ENCODE data around the gene NAGLU.

Gene NAGLU

DNA sequence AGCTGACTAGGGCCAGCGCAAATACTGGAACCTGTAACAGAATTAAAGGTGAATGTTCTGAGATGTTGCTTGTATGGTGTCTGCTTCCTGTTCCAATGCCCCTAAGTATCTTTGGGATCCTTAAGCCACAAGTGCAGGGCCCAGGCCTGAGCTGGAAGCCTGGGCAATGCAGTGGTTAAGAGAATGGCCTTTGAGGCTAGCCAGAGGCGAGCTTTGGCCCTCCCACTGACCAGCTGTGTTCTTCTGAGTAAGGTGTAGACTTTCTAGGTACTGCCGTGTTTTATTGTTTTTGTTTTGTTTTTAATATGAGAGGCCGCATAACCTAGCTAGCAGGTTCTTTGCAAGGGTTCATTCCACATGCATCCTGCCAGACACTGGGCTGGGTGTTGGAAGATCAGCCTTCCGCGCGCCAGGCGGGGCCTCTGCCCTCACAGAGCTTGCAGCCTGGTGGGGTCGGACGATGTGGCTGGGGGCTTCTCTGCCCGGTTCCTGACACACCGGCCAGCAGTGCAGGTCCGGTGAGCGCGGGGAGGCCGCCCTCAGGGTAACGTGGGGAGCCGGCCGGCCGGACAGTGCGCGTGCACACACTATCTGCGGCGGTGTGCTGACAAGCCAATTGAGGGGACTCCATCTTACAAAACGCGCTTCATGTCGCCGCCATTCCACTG is 30.3 kb downstream of the NAGLU start:
- DNase-seq: no peak

GRCh38 chr17:42566883-42567573 is 31.0 kb downstream of the NAGLU start, which contains the start of gene MLX:
Gene MLX, plus strand, starts transcription at chr17:42567100. Its CDS starts 25 bp downstream, at chr17:42567125.
- peak within 1 kb of the TSS; percentile 95 for H3K27ac Mint-ChIP-seq
- H3K36me3 Mint-ChIP-seq: peaks cover 58% of the 10 kb centered on the region
- peaks cover 61% of the 10 kb centered on the region for H3K4me1 Mint-ChIP-seq
- no peaks in the 10 kb centered on the region for H3K9me3 Mint-ChIP-seq
- peak; percentile 94 for DNase-seq
- CTCF ChIA-PET: interaction anchor here (1.0 to 2.7 kb wide), 2 partner anchors 11 to 37 kb away, joined by 3 to 20 read pairs; partner anchors contain the start of gene PSMC3IP
- H3K27me3 Mint-ChIP-seq: peaks cover 6% of the 10 kb centered on the region
- peak within 1 kb of the TSS; percentile 93 for H3K4me3 Mint-ChIP-seq

More for the DNA sequence above, 30.3 kb downstream of the NAGLU start:
- peaks cover 55% of the 10 kb centered on the region for H3K36me3 Mint-ChIP-seq
- no peaks in the 10 kb centered on the region for H3K9me3 Mint-ChIP-seq
- H3K27me3 Mint-ChIP-seq: peaks cover 12% of the 10 kb centered on the region
- H3K4me3 Mint-ChIP-seq: peak overlapping the region; percentile 93
- peak overlapping the region; percentile 95 for H3K27ac Mint-ChIP-seq
- CTCF ChIA-PET: interaction anchor here (1.0 to 2.7 kb wide), 2 partner anchors 12 kb away, joined by 3 to 20 read pairs; partner anchors contain the start of gene PSMC3IP
- H3K4me1 Mint-ChIP-seq: peaks cover 64% of the 10 kb centered on the region

- no peaks in the 10 kb centered on the region for H3K27me3 Mint-ChIP-seq
- peak overlapping the region; percentile 62 for H3K27ac Mint-ChIP-seq
- H3K4me3 Mint-ChIP-seq: peak overlapping the region; percentile 93
- CTCF ChIA-PET: interaction anchor here (2.7 kb wide), 1 partner anchor 10 kb away, joined by 20 read pairs; the partner anchor contains the start of gene PSMC3IP
- H3K4me1 Mint-ChIP-seq: peaks cover 53% of the 10 kb centered on the region
- peaks cover 68% of the 10 kb centered on the region for H3K36me3 Mint-ChIP-seq
- H3K9me3 Mint-ChIP-seq: no peaks in the 10 kb centered on the region
- no peak for DNase-seq
Measured at GRCh38 chr17:42568341-42569111, 32.5 kb downstream of the NAGLU start.

- Mint-ChIP-seq H3K9me3 (no peaks in the 10 kb centered on the region), H3K4me1 (peaks cover 57% of the 10 kb centered on the region), H3K27me3 (no peaks in the 10 kb centered on the region), H3K36me3 (peaks cover 72% of the 10 kb centered on the region), H3K27ac (no peak overlapping the region), H3K4me3 (no peak overlapping the region)
- no peak for DNase-seq
- CTCF ChIA-PET: no interaction called here
Measured at GRCh38 chr17:42571435-42572225, 35.6 kb downstream of the NAGLU start.

DNA sequence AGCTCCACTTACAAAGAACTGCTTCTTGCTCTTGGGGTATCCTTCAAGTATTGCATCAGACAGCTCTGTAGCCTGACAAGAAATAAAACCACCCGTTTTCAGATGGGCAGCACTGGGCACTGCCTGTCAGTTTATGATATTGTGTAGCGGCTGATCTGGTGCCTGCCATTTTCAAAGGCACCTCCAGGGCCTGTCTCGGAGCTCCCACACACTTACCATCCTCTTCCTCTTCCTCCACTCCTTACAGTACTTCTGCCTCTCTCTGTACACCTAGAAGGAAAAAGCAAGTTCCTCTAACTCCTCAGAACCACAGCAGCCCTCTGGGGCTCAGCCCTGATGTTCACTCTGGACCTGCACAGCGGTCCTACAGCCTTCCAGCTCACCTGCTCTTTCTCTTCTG is 37.1 kb downstream of the NAGLU start:
- Mint-ChIP-seq H3K4me3 (no peak overlapping the region), H3K27ac (peak overlapping the region; percentile 54), H3K9me3 (no peaks in the 10 kb centered on the region), H3K4me1 (peaks cover 61% of the 10 kb centered on the region), H3K36me3 (peaks cover 73% of the 10 kb centered on the region), H3K27me3 (no peaks in the 10 kb centered on the region)
- CTCF ChIA-PET: no interaction called here
- no peak for DNase-seq

DNA sequence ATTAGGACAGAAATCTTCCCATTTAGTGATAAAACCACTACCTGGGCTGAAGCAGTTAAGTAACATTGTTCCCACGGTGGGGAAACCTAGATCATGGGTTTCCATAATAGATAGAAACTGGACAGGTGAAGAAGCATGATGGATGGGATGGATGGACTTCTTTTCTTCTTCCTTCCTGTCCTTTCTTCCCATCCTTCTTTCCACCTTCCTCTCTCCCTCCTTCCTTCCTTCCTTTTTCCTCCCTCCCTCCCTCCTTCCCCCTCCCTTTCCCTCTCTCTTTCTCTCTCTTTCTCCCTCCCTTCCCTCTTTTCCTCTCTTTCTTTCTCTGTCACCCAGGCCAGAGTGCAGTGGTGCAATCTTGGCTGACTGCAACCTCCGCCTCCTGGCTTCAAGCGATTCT is 38.4 kb downstream of the NAGLU start:
- Mint-ChIP-seq H3K27ac (no peak overlapping the region), H3K4me1 (peaks cover 62% of the 10 kb centered on the region), H3K9me3 (no peaks in the 10 kb centered on the region), H3K4me3 (no peak overlapping the region), H3K36me3 (peaks cover 69% of the 10 kb centered on the region), H3K27me3 (no peaks in the 10 kb centered on the region)
- DNase-seq: no peak
- CTCF ChIA-PET: no interaction called here

GRCh38 chr17:42577140-42577531 is 41.1 kb downstream of the NAGLU start:
- H3K27ac Mint-ChIP-seq: peak overlapping the region; percentile 80
- H3K4me1 Mint-ChIP-seq: peaks cover 50% of the 10 kb centered on the region
- CTCF ChIA-PET: interaction anchor here (1.4 to 4.0 kb wide), 8 partner anchors 9 to 351 kb away, joined by 5 to 77 read pairs (median 17); partner anchors contain the start of genes CCR10, MLX, PLEKHH3 and RAMP2
- peak overlapping the region; percentile 92 for H3K4me3 Mint-ChIP-seq
- peak; percentile 31 for DNase-seq
- H3K9me3 Mint-ChIP-seq: no peaks in the 10 kb centered on the region
- no peaks in the 10 kb centered on the region for H3K27me3 Mint-ChIP-seq
- H3K36me3 Mint-ChIP-seq: peaks cover 67% of the 10 kb centered on the region

- peak within 1 kb of the TSS; percentile 92 for H3K4me3 Mint-ChIP-seq
- peak; percentile 97 for DNase-seq
- CTCF ChIA-PET: interaction anchor here (0.6 to 4.0 kb wide), 39 partner anchors 8 to 547 kb away, joined by 3 to 77 read pairs (median 4); partner anchors contain the start of genes BRCA1, CCR10, CNTNAP1 and MLX
- H3K4me1 Mint-ChIP-seq: peaks cover 50% of the 10 kb centered on the region
- no peaks in the 10 kb centered on the region for H3K27me3 Mint-ChIP-seq
- H3K27ac Mint-ChIP-seq: peak within 1 kb of the TSS; percentile 89
- H3K36me3 Mint-ChIP-seq: peaks cover 69% of the 10 kb centered on the region
- H3K9me3 Mint-ChIP-seq: no peaks in the 10 kb centered on the region
Measured at GRCh38 chr17:42577532-42578281, 41.7 kb downstream of the NAGLU start, which contains the start of gene PSMC3IP. Gene PSMC3IP, minus strand, starts transcription at chr17:42577729. Its CDS starts 43 bp downstream, at chr17:42577686.

DNA sequence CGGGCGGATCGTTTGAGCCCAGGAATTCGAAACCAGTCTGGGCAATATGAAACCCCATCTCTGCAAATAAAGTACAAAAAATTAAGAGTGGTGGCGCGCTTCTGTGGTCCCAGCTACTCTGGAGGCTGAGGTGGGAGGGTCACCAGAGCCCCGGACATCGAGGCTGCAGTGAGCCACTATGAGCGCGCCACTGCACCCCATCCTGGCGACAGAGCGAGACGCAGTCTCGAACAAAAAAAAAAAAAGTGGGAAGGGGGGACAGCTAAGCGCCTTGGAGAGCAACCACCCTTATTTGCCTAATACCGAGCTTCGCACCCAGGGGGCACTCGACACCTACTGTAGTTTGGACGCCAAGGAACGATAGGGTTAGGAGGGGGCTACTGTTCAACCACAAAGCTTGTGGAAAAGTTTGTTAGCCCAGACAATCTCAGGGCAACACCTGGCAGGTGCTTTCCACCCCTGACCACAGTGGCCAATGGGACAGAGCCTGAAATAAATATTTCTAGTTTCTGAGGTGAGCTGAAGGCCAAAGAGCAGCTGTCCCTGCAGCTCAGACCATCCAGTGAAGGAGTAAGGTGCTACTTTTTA is 42.3 kb downstream of the NAGLU start:
- CTCF ChIA-PET: interaction anchor here (0.6 to 4.0 kb wide), 42 partner anchors 8 to 547 kb away, joined by 3 to 77 read pairs (median 4); partner anchors contain the start of genes BRCA1, CCR10, CNTNAP1 and MLX
- Mint-ChIP-seq H3K27ac (peak overlapping the region; percentile 89), H3K27me3 (no peaks in the 10 kb centered on the region), H3K4me1 (peaks cover 48% of the 10 kb centered on the region), H3K4me3 (peak overlapping the region; percentile 92), H3K9me3 (no peaks in the 10 kb centered on the region), H3K36me3 (peaks cover 68% of the 10 kb centered on the region)
- peak; percentile 83 for DNase-seq

GRCh38 chr17:42579794-42580551 is 43.9 kb downstream of the NAGLU start:
- Mint-ChIP-seq H3K36me3 (peaks cover 64% of the 10 kb centered on the region), H3K27me3 (no peaks in the 10 kb centered on the region)

DNA sequence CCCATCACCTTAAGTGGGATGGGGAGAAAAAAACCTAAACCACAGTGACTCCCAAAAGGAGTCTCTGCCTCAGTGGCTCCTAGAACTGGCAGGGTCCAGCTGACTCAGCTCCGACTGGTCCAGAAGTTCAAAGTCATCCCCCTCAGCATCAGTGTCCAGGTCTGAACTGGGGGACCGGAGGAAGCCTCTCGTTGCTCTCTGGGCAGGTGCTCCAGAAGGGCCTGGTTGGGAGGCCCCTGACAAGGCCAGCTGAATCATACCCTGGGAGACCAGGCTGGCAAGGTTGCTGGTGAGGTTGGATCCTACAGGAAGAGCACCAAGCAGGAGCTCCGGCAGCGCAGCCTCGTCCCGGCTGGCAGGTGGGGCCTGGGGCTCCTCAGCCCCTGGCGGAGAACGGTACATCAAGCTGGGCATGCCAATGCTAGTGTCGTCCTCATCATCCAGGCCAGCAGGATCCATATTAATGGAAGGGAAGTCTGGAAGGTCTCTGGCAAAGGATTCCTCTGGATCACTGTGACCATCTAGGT is 45.8 kb downstream of the NAGLU start:
- Mint-ChIP-seq H3K4me1 (peaks cover 21% of the 10 kb centered on the region), H3K27ac (no peak overlapping the region), H3K9me3 (no peaks in the 10 kb centered on the region), H3K36me3 (peaks cover 63% of the 10 kb centered on the region), H3K4me3 (no peak overlapping the region), H3K27me3 (no peaks in the 10 kb centered on the region)
- no peak for DNase-seq
- CTCF ChIA-PET: interaction anchor here (2.1 kb wide), 1 partner anchor 101 kb away, joined by 5 read pairs; no protein-coding TSS in a partner anchor

More at GRCh38 chr17:42579794-42580551, 43.9 kb downstream of the NAGLU start:
- no peaks in the 10 kb centered on the region for H3K9me3 Mint-ChIP-seq
- CTCF ChIA-PET: interaction anchor here (0.6 to 4.0 kb wide), 6 partner anchors 11 to 182 kb away, joined by 3 to 77 read pairs (median 12); partner anchors contain the start of genes CCR10, MLX, PLEKHH3 and RAMP2
- H3K4me1 Mint-ChIP-seq: peaks cover 38% of the 10 kb centered on the region
- peak overlapping the region; percentile 9 for H3K27ac Mint-ChIP-seq
- no peak for DNase-seq
- peak overlapping the region; percentile 1 for H3K4me3 Mint-ChIP-seq
